Germinal center (tissue), 1 donor: ENCODE results near the gene RPL4.
A peak's percentile ranks its signal among the peaks of the same experiment; 100 is the strongest.
"Not testable (repeated sequence)": the region's sequence is repeated elsewhere in the genome, so short reads cannot be mapped to it uniquely, and the experiment has no call there.

Experiments
- DNase-seq: peaks from one replicate; pipeline ENCODE4 v3.0.0; 2012; ENCODE audit warnings: mixed read lengths, low spot score

The RPL4 gene

GRCh38 chr15:66504563-66505429 is at the start of gene RPL4, which contains the start of gene ZWILCH:
TSS of gene RPL4 (minus strand) at chr15:66504855. CDS start at chr15:66504790, 65 bp downstream.
TSS of gene ZWILCH (plus strand) at chr15:66505326. CDS start at chr15:66505339, 13 bp downstream.
- peak; percentile 82 for DNase-seq

GRCh38 chr15:66545255-66545654 is 40.6 kb upstream of the RPL4 start:
- DNase-seq: no peak

GRCh38 chr15:66542896-66543295 is 38.2 kb upstream of the RPL4 start:
- DNase-seq: no peak

GRCh38 chr15:66535056-66535455 is 30.4 kb upstream of the RPL4 start:
- DNase-seq: no peak

GRCh38 chr15:66524838-66525237 is 20.2 kb upstream of the RPL4 start:
- no peak for DNase-seq

- no peak for DNase-seq
Observed at GRCh38 chr15:66523926-66524325, 19.3 kb upstream of the RPL4 start.

- no peak for DNase-seq
Observed at GRCh38 chr15:66515901-66516322, 11.3 kb upstream of the RPL4 start.

GRCh38 chr15:66514586-66514985 is 9.9 kb upstream of the RPL4 start:
- DNase-seq: no peak

- no peak for DNase-seq
Observed at GRCh38 chr15:66508293-66508883, 3.7 kb upstream of the RPL4 start.

- no peak for DNase-seq
Observed at GRCh38 chr15:66505818-66506217, 1.2 kb upstream of the RPL4 start.

- DNase-seq: no peak
Observed at GRCh38 chr15:66505430-66505811, 766 bp upstream of the RPL4 start.

- DNase-seq: no peak
Observed at GRCh38 chr15:66503780-66504562, 684 bp downstream of the RPL4 start.

- not testable (repeated sequence) for DNase-seq
Observed at GRCh38 chr15:66503041-66503648, 1.5 kb downstream of the RPL4 start.

GRCh38 chr15:66502491-66502890 is 2.2 kb downstream of the RPL4 start:
- no peak for DNase-seq

- DNase-seq: not testable (repeated sequence)
Observed at GRCh38 chr15:66500346-66500745, 4.3 kb downstream of the RPL4 start.

GRCh38 chr15:66498501-66499386 is 5.9 kb downstream of the RPL4 start:
- DNase-seq: peak; percentile 30

- DNase-seq: peak; percentile 92
Observed at GRCh38 chr15:66497502-66498455, 6.9 kb downstream of the RPL4 start, which contains the start of gene SNAPC5. TSS of gene SNAPC5 (minus strand) at chr15:66497762. CDS start at chr15:66497731, 31 bp downstream.

GRCh38 chr15:66496951-66497501 is 7.6 kb downstream of the RPL4 start:
- DNase-seq: no peak

GRCh38 chr15:66494262-66494661 is 10.4 kb downstream of the RPL4 start:
- no peak for DNase-seq
